ENCODE data around the gene YBX1.
"Not testable (repeated sequence)": the region's sequence is repeated elsewhere in the genome, so short reads cannot be mapped to it uniquely, and the experiment has no call there.

YBX1 gene

DNA sequence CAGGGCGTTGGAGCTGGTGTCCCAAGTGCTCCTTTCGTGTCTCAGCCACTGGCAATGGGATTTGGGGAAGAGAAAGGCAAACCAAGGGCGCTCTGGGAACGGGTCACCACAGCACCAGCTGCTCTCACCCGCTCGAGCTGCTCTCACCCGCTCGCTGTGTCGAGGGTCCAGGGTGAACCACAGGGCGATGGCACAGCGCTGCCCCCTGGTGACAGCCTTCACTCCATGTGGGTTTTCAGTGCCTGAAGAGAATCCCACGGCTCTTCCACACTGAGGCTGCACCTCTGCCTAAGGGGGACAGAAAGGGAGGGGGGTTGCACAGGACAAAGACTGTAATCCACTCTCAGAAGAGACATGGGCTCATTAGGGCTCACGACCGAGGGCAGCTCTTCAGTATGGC lies 64.9 kb downstream of the YBX1 start:
- Histone ChIP-seq H3K4me1 (ENCODE audit: control insufficient read depth, insufficient read depth, low read length) (no peaks in the 10 kb centered on the region), H3K4me3 (ENCODE audit: insufficient read depth, low read depth, low read length) (no peak overlapping the region), H3K36me3 (ENCODE audit: control insufficient read depth, insufficient read depth, low read length) (peaks cover 31% of the 10 kb centered on the region), H3K27ac (ENCODE audit: insufficient read depth, low read depth, low read length, poor library complexity, severe bottlenecking) (no peak overlapping the region), H3K9me3 (ENCODE audit: control insufficient read depth, low read length) (no peaks in the 10 kb centered on the region), H3K27me3 (ENCODE audit: control insufficient read depth, insufficient read depth, low read length, poor library complexity, severe bottlenecking) (no peaks in the 10 kb centered on the region)
- WGBS, 2 experiments = 71 to 72% methylated on average over 14 of the region's 14 CpGs

DNA sequence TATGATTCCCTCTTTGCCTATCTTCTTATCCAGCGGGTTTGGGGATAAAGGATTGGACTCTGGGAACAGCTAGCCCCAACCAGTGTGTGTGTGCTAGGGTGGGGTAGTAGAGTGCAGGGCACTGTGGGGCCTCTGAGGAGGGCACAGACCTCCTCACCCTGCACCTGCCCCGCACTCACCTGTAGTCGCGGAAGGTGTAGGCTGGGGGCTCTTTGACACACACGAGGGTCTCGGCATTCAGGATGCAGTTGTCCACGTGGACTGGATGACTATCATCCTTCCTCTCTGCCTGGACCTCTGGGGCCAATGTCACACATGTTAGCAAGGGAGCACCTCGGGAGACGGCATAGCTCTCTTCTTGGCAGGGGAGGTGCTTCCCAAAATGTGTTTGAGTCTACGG lies 65.8 kb downstream of the YBX1 start:
- no peaks in the 10 kb centered on the region for H3K27me3 ChIP-seq (ENCODE audit: control insufficient read depth, insufficient read depth, low read length, poor library complexity, severe bottlenecking)
- H3K4me3 ChIP-seq (ENCODE audit: insufficient read depth, low read depth, low read length) = no peak overlapping the region
- no peaks in the 10 kb centered on the region for H3K9me3 ChIP-seq (ENCODE audit: control insufficient read depth, low read length)
- WGBS, 2 experiments = 94 to 96% methylated on average over 10 of the region's 10 CpGs
- H3K36me3 ChIP-seq (ENCODE audit: control insufficient read depth, insufficient read depth, low read length) = peaks cover 40% of the 10 kb centered on the region
- H3K27ac ChIP-seq (ENCODE audit: insufficient read depth, low read depth, low read length, poor library complexity, severe bottlenecking) = no peak overlapping the region
- H3K4me1 ChIP-seq (ENCODE audit: control insufficient read depth, insufficient read depth, low read length) = no peaks in the 10 kb centered on the region

DNA sequence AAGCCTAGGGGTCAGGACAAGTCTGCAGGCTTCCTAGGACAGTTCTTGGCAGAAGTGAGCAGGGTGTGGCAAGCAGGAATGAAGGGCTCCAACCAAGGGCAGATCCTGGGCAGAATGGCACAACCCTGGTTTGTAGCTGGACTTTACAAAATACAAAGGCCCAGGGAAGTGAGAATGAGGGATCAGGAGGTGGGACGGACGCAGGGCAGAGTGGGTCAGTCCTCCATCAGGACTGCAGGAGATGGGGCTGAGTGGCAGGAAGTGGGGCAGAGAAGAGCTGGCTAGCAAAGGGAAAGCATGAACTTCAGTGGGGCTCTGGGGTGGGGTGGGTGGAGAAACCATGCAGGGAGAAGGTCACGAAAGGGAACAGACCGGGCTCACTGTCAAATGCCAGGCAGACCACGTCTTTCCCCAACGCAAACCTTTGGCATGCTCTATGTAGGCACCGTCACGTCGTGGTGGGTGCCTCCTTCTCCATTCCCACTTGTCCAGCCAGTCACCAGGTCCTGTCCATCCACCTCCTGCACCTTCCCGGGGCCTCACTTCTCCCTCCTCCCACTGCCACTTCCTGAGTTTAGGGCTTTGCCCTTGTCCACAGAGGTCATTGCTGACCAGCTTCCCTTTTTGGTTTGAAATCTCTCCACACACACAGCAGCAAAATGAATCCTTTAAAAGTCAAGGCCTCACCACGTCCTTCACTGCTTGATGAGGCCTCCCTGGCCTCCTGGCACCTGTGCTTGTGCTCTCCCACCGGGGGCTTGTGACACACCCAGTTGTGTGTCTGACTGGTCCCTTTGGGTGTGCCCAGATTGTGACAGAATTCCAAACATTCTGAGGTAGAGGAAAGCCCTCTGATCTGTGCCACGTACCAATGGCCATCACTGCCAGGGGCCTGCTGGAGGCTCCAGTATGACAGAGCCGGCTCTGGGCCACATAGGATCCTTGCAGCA lies 66.5 kb downstream of the YBX1 start:
- no peaks in the 10 kb centered on the region for H3K27me3 ChIP-seq (ENCODE audit: control insufficient read depth, insufficient read depth, low read length, poor library complexity, severe bottlenecking)
- H3K36me3 ChIP-seq (ENCODE audit: control insufficient read depth, insufficient read depth, low read length) = peaks cover 45% of the 10 kb centered on the region
- H3K4me3 ChIP-seq (ENCODE audit: insufficient read depth, low read depth, low read length) = no peak overlapping the region
- no peak overlapping the region for H3K27ac ChIP-seq (ENCODE audit: insufficient read depth, low read depth, low read length, poor library complexity, severe bottlenecking)
- H3K4me1 ChIP-seq (ENCODE audit: control insufficient read depth, insufficient read depth, low read length) = no peaks in the 10 kb centered on the region
- 94 to 95% methylated on average over 14 of the region's 14 CpGs for WGBS, 2 experiments
- no peaks in the 10 kb centered on the region for H3K9me3 ChIP-seq (ENCODE audit: control insufficient read depth, low read length)

DNA sequence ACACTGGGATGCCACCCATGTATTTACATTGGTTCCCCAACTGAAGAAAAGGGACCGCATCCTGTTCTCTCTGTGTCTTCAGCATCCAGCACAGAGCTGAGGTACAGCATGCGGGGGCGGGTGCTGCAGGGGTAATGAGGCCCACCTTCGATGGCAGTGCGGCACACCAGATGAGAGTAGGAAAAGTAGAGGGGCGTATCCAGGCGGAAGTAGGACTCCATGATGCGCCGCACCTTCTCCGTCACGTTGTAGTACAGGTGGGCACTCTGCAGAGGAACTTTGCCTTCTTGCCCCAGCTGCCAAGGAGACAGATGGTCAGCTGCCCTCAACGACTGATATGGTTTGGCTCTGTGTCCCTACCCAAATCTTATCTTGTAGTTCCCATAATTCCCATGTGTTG lies 67.8 kb downstream of the YBX1 start:
- peaks cover 59% of the 10 kb centered on the region for H3K36me3 ChIP-seq (ENCODE audit: control insufficient read depth, insufficient read depth, low read length)

DNA sequence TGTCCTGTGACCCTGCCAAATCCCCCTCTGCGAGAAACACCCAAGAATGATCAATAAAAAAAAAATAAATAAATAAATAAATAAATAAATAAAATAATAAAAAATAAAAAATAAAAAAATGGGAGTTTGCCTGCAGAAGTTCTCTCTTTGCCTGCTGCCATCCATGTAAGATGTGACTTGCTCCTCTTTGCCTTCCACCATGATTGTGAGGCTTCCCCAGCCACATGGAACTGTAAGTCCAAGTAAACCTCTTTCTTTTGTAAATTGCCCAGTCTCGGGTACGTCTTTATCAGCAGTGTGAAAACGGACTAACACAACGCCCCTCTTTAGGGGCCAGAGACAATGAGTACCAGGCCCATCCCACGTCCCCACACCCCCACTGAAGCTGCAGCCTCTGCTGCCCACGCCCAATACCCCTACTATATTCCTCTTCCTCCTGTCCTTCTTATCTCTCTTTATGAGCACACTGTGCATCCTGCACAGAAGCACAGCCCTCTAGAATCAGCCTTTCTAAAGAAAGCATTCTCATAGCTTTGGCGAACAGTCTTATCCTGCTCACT lies 69.4 kb downstream of the YBX1 start:
- H3K9me3 ChIP-seq (ENCODE audit: control insufficient read depth, low read length); H3K27ac ChIP-seq (ENCODE audit: insufficient read depth, low read depth, low read length, poor library complexity, severe bottlenecking); H3K27me3 ChIP-seq (ENCODE audit: control insufficient read depth, insufficient read depth, low read length, poor library complexity, severe bottlenecking); H3K4me3 ChIP-seq (ENCODE audit: insufficient read depth, low read depth, low read length); H3K4me1 ChIP-seq (ENCODE audit: control insufficient read depth, insufficient read depth, low read length): not testable (repeated sequence)
- H3K36me3 ChIP-seq (ENCODE audit: control insufficient read depth, insufficient read depth, low read length) = peaks cover 58% of the 10 kb centered on the region
- WGBS, 2 experiments = 95% methylated on average over 7 of the region's 8 CpGs

More for the DNA sequence above, 67.8 kb downstream of the YBX1 start:
- H3K4me3 ChIP-seq (ENCODE audit: insufficient read depth, low read depth, low read length) = no peak overlapping the region
- no peaks in the 10 kb centered on the region for H3K27me3 ChIP-seq (ENCODE audit: control insufficient read depth, insufficient read depth, low read length, poor library complexity, severe bottlenecking)
- no peaks in the 10 kb centered on the region for H3K9me3 ChIP-seq (ENCODE audit: control insufficient read depth, low read length)
- H3K27ac ChIP-seq (ENCODE audit: insufficient read depth, low read depth, low read length, poor library complexity, severe bottlenecking) = no peak overlapping the region
- 96 to 98% methylated on average over 12 of the region's 12 CpGs for WGBS, 2 experiments
- no peaks in the 10 kb centered on the region for H3K4me1 ChIP-seq (ENCODE audit: control insufficient read depth, insufficient read depth, low read length)

DNA sequence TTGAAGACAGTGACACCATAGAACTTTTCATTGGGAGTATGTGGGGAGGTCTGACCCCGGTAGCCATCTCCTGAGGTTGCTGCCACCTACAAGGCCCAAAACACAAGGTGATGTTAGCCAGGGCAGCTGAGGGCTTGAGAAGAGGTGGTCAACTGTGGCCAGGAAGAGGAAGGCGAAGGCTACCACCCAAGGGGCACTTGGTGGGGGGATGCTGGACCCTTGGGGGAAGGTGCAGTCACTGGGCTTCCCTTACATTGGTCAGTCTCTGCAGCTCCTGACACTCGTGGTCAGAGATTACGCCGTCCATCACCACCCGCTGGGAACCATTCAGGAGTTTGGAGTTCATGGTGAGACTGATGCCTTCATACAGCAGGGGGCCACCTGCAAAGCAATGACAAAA lies 70.1 kb downstream of the YBX1 start:
- no peak overlapping the region for H3K27ac ChIP-seq (ENCODE audit: insufficient read depth, low read depth, low read length, poor library complexity, severe bottlenecking)
- H3K36me3 ChIP-seq (ENCODE audit: control insufficient read depth, insufficient read depth, low read length) = peaks cover 55% of the 10 kb centered on the region
- H3K9me3 ChIP-seq (ENCODE audit: control insufficient read depth, low read length) = no peaks in the 10 kb centered on the region
- no peaks in the 10 kb centered on the region for H3K4me1 ChIP-seq (ENCODE audit: control insufficient read depth, insufficient read depth, low read length)
- 94 to 95% methylated on average over 6 of the region's 6 CpGs for WGBS, 2 experiments
- no peak overlapping the region for H3K4me3 ChIP-seq (ENCODE audit: insufficient read depth, low read depth, low read length)
- H3K27me3 ChIP-seq (ENCODE audit: control insufficient read depth, insufficient read depth, low read length, poor library complexity, severe bottlenecking) = no peaks in the 10 kb centered on the region

DNA sequence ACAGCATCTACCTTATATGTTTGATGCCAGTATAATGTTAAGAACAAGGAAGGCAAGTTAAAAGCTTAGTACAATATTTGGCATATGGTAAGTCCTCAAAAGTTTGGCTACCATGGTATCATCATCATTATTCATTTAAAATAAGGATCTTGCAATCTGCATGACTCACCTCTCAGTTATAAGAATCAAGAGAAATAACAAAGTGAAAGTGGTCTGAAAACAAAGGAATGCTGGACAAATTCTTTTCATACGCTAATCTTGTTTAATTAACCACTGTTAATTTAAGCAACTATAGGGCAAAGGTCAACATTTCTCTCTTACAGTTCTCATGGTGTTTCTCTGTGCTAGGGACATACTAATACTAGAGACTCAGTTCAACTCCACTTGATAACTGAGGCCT lies 70.9 kb downstream of the YBX1 start:
- Histone ChIP-seq H3K9me3 (ENCODE audit: control insufficient read depth, low read length) (no peaks in the 10 kb centered on the region), H3K4me3 (ENCODE audit: insufficient read depth, low read depth, low read length) (no peak overlapping the region), H3K27ac (ENCODE audit: insufficient read depth, low read depth, low read length, poor library complexity, severe bottlenecking) (no peak overlapping the region), H3K36me3 (ENCODE audit: control insufficient read depth, insufficient read depth, low read length) (peaks cover 58% of the 10 kb centered on the region), H3K27me3 (ENCODE audit: control insufficient read depth, insufficient read depth, low read length, poor library complexity, severe bottlenecking) (no peaks in the 10 kb centered on the region), H3K4me1 (ENCODE audit: control insufficient read depth, insufficient read depth, low read length) (no peaks in the 10 kb centered on the region)
- WGBS, 2 experiments = 95 to 100% methylated on average over 1 of the region's 1 CpG
